ENCODE results near the gene ZNF28. TPM values are rescaled to one million over a fixed set of nuclear protein-coding genes. Genes with fewer than 3 reads are reported as not detected.
A peak's percentile ranks its signal among the peaks of the same experiment; 100 is the strongest.
"Not testable (repeated sequence)": the region's sequence is repeated elsewhere in the genome, so short reads cannot be mapped to it uniquely, and the experiment has no call there.

The ZNF28 gene
- 55.5 and 57.6 TPM in 2 replicates for total RNA-seq (2013; cell fraction: nucleolus; rRNA removed)
- total RNA-seq (2014; rRNA removed): 6.7 and 7.8 TPM in 2 replicates
- total RNA-seq (2014; rRNA removed; fragmentation: Illumina TruSeq; extraction: Trizol): 16.1 and 17.5 TPM in 2 replicates
- total RNA-seq (2021): 9.5 TPM in 2 replicates
- 2.8 TPM for polyA plus RNA-seq (2011; ENCODE audit: low read depth)
- polyA plus RNA-seq (2011; rRNA removed): 17.5 and 28.6 TPM in 2 replicates
- 7.6 and 22.0 TPM in 2 replicates for polyA plus RNA-seq (2011; cell fraction: cytosol; rRNA removed)
- polyA plus RNA-seq (2011; cell fraction: nucleus; rRNA removed): 13.7 and 16.0 TPM in 2 replicates
- polyA plus RNA-seq (2012): 7.4 and 10.7 TPM in 2 replicates
- polyA plus RNA-seq (2014; fragmentation: Illumina TruSeq; extraction: Trizol): 6.8 and 8.3 TPM in 2 replicates
- polyA plus RNA-seq (2014; fragmentation: Nextera tagmentation; extraction: Ambion mirVana): 10 to 100 TPM; 22.6 to 31.1 TPM
- polyA plus RNA-seq (2014; rRNA removed): 4.8 and 5.9 TPM in 2 replicates
- 10 to 100 TPM; 14.6 to 18.8 TPM for polyA plus RNA-seq (2016; fragmentation: Nextera tagmentation; extraction: Ambion mirVana)
- 18.1 and 25.4 TPM in 2 replicates for polyA minus RNA-seq (2011; rRNA and poly(A)+ RNA removed)
- 5.3 and 7.6 TPM in 2 replicates for polyA minus RNA-seq (2011; cell fraction: cytosol; rRNA and poly(A)+ RNA removed)
- 8.5 and 10.8 TPM in 2 replicates for polyA minus RNA-seq (2011; cell fraction: nucleus; rRNA and poly(A)+ RNA removed)
- percentile 72 among the genes with signal in this experiment for Bru-seq, nascent RNA
- percentile 67 among the genes with signal in this experiment for BruChase-seq, experiment 1, labeled RNA remaining after a 6-hour chase
- percentile 70 among the genes with signal in this experiment for BruChase-seq, experiment 2, labeled RNA remaining after a 2-hour chase
- long read RNA-seq, experiment 1, partial matches to known transcripts: 0 of 1 reads
- long read RNA-seq, experiment 1, other reads (novel, unspliced or antisense): 1 of 1 reads
- long read RNA-seq, experiment 2, full-length matches to known transcripts: 5 of 12 reads
- long read RNA-seq, experiment 2, partial matches to known transcripts: 0 of 12 reads
- long read RNA-seq, experiment 2, other reads (novel, unspliced or antisense): 7 of 12 reads

- TF ChIP-seq PML (IDR thresholded peaks at IDR 0.05; ENCODE audit: low read length) (0 out of 2 replicates have a peak, but pooled peaks have one; percentile 9), IKZF2 (IDR thresholded peaks at IDR 0.05) (0 out of 4 replicates have a peak, but pooled peaks of 1 of the 2 experiments have one; percentile 22), IKZF1 (conservative IDR thresholded peaks at IDR 0.05) (0 out of 2 replicates have a peak, but pooled peaks have one; percentile 35), RUNX3 (IDR thresholded peaks at IDR 0.05; ENCODE audit: low read length) (0 out of 2 replicates have a peak, but pooled peaks have one; percentile 10), POLR2A (IDR thresholded peaks at IDR 0.05; ENCODE audit: low read depth, low read length) (peak; percentile 36; the same call in 1 of the 2 replicates), NRF1 (conservative IDR thresholded peaks at IDR 0.05; ENCODE audit: low read depth, low read length) (0 out of 2 replicates have a peak, but pooled peaks have one; percentile 31), MXI1 (IDR thresholded peaks at IDR 0.05; ENCODE audit: low read depth, low read length) (peak; percentile 30; the same call in 1 of the 2 replicates), POLR2AphosphoS5 (IDR thresholded peaks at IDR 0.05; ENCODE audit: low read length) (peak; percentile 60; the same call in 1 of the 2 replicates), NKRF (conservative IDR thresholded peaks at IDR 0.05) (0 out of 2 replicates have a peak, but pooled peaks have one; percentile 35), TAF1 (IDR thresholded peaks at IDR 0.05; ENCODE audit: borderline replicate concordance, low read depth, low read length) (0 out of 2 replicates have a peak, but pooled peaks have one; percentile 33)
- intact Hi-C loops (cut with micrococcal nuclease; ENCODE audit: unreplicated experiment); BruUV-seq (replicated peaks); H3K79me2 ChIP-seq (ENCODE audit: control insufficient read depth, insufficient read depth, low read length); H4K20me1 ChIP-seq (ENCODE audit: control insufficient read depth, insufficient read depth); H3K4me1 ChIP-seq (ENCODE audit: control insufficient read depth, insufficient read depth, low read length); H3K27me3 ChIP-seq (replicated peaks in 1 of 2; ENCODE audit: control insufficient read depth in 2 of 2, insufficient read depth in 2 of 2, low read length in 1 of 2); H3K9me3 ChIP-seq (replicated peaks; ENCODE audit: control insufficient read depth, insufficient read depth, low read length); SMC1A ChIA-PET (ENCODE audit: uncharacterized antibody, unreplicated experiment); RAD21 ChIA-PET (ENCODE audit: unreplicated experiment); CTCF ChIA-PET; in situ Hi-C loops (cut with MboI); POLR2A ChIA-PET; H3K36me3 ChIP-seq (ENCODE audit: control insufficient read depth in 2 of 2, insufficient read depth in 2 of 2, low read length in 1 of 2): not testable (repeated sequence)
- Histone ChIP-seq H2AFZ (ENCODE audit: control insufficient read depth, low read depth, low read length) (peak within 1 kb of the TSS; percentile 58), H3K27ac (ENCODE audit: control insufficient read depth, insufficient read depth) (peak within 1 kb of the TSS; percentile 63), H3K9ac (ENCODE audit: control insufficient read depth, insufficient read depth, low read length) (peak within 1 kb of the TSS; percentile 80), H3K4me2 (ENCODE audit: control insufficient read depth, insufficient read depth) (peak within 1 kb of the TSS; percentile 55), H3K4me3 (peak within 1 kb of the TSS; percentile 84)
- DNase-seq (ENCODE audit: low read depth, low spot score): peak; percentile 15
- peak; percentile 100 for ATAC-seq
- peak; percentile 83 for FAIRE-seq
- WGBS (ENCODE audit: insufficient coverage, insufficient replicate concordance, low lambda C conversion rate, missing lambda C conversion rate): 15% methylated on average over 15 of the region's 44 CpGs
These were observed at the start of gene ZNF28 for GRCh38 chr19:52821204-52821960. TSS of gene ZNF28 (minus strand) at chr19:52821633. CDS start at chr19:52817958, 3,675 bp downstream.

GRCh38 chr19:52868031-52868430 lies 46.6 kb upstream of the ZNF28 start:
- H3K79me2 ChIP-seq (ENCODE audit: control insufficient read depth, insufficient read depth, low read length); DNase-seq (ENCODE audit: low read depth, low spot score); in situ Hi-C loops (cut with MboI); H3K4me3 ChIP-seq; H3K9me3 ChIP-seq (replicated peaks; ENCODE audit: control insufficient read depth, insufficient read depth, low read length); H3K36me3 ChIP-seq (ENCODE audit: control insufficient read depth in 2 of 2, insufficient read depth in 2 of 2, low read length in 1 of 2); CTCF ChIA-PET; H3K27me3 ChIP-seq (replicated peaks in 1 of 2; ENCODE audit: control insufficient read depth in 2 of 2, insufficient read depth in 2 of 2, low read length in 1 of 2); ATAC-seq; intact Hi-C loops (cut with micrococcal nuclease; ENCODE audit: unreplicated experiment); H3K27ac ChIP-seq (ENCODE audit: control insufficient read depth, insufficient read depth); H3K4me1 ChIP-seq (ENCODE audit: control insufficient read depth, insufficient read depth, low read length); POLR2A ChIA-PET; H3K9ac ChIP-seq (ENCODE audit: control insufficient read depth, insufficient read depth, low read length); H2AFZ ChIP-seq (ENCODE audit: control insufficient read depth, low read depth, low read length); H4K20me1 ChIP-seq (ENCODE audit: control insufficient read depth, insufficient read depth); FAIRE-seq; H3K4me2 ChIP-seq (ENCODE audit: control insufficient read depth, insufficient read depth); SMC1A ChIA-PET (ENCODE audit: uncharacterized antibody, unreplicated experiment); RAD21 ChIA-PET (ENCODE audit: unreplicated experiment); BruUV-seq (replicated peaks): not testable (repeated sequence)
- whole genome bisulfite sequencing (ENCODE audit: insufficient coverage, insufficient replicate concordance, low lambda C conversion rate, missing lambda C conversion rate): 96% methylated on average over 11 of the region's 11 CpGs
